ENCODE data around the gene DNAH14.
"Not testable (repeated sequence)": the region's sequence is repeated elsewhere in the genome, so short reads cannot be mapped to it uniquely, and the experiment has no call there.

The DNAH14 gene

DNA sequence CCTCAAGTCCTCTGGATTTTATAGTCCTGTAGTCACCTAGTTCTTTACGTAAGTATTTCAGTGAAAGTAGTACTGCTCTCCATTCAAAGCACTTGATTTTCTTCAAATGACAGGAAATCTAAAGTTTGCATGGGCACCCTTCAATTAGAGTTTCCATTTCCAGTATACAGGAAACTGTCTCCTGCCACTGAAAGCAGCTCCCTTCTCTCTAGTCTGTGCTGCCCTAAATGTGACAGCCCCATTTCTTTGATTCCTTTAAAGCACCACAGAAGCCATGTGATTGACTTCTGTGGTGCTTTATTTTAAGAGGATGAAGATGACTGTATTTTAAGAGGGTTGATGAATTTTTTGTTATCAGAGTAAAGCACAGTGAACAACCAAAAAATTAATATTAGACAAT lies 226.1 kb downstream of the DNAH14 start:
- no peak for DNase-seq (ENCODE audit: low read depth)

DNA sequence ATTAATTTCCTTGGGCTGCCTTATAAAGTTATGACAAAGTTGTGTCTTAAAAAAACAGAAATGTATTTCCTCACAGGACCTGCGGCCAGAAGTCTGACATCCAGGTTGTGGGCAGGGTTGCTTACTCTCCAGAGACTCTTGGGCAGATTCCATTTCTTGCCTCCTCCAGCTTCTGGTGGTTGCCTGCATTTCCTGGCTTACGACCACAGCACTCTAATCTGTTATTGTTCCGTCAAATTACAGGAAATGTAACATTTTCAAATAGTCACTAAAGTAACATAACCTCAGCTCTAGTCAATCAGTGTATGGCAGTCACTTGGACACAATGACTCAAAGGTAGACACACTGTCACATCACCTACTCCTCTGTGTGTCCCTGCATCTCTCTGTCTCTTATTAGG lies 226.8 kb downstream of the DNAH14 start:
- no peak for DNase-seq (ENCODE audit: low read depth)

DNA sequence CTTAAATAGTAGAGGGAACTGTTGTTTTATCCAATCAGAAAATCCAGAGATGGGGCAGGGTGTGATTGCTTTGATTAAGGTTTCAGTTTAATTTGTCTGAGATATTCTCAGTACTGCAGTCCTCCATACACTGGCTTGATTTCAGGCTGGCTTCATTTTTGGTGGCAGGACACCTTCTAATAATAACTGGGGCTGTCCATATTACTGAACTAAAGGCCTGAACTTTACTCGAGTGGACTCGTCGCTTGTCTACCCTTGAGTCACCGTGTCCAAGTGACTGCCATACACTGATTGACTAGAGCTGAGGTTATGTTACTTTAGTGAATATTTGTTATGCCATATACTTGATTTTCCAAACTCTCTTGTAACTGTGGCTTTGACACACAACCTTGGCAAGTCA lies 228.8 kb downstream of the DNAH14 start:
- no peak for DNase-seq (ENCODE audit: low read depth)

DNA sequence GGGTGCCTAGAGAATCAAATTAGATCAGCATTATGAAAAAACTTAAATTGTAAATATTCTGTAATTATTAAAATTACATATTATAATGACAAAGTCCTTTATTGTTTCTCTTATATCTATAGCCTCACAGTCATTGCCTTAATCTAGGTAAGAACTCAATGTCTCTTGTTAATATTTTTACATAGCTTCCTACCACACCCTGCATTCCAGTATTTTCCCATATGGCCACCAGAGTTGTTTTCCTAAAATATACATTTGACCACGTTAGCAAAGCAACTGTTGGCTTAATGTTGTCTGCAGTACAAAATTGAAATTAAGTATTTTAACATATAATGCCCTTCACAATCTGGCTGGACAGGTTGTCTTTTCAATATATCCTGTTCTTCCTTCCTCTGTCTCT lies 230.3 kb downstream of the DNAH14 start:
- DNase-seq (ENCODE audit: low read depth): no peak

DNA sequence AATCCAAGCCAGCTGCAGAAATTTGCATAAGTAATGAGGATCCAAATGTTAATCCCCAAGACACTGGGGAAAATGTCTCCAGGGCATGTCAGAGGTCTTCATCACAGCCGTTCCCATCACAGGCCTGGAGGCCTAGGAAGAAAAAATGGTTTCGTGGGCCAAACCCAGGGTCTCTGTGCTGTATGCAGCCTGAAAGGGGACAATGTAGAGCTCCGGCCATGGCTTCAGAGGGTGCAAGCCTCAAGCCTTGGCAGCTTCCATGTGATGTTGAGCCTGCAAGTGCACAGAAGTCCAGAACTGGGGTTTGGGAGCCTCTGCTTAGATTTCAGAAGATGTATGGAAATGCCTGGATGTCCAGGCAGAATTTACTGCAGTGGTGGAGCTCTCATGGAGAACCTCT lies 247.9 kb downstream of the DNAH14 start:
- not testable (repeated sequence) for DNase-seq (ENCODE audit: low read depth)

DNA sequence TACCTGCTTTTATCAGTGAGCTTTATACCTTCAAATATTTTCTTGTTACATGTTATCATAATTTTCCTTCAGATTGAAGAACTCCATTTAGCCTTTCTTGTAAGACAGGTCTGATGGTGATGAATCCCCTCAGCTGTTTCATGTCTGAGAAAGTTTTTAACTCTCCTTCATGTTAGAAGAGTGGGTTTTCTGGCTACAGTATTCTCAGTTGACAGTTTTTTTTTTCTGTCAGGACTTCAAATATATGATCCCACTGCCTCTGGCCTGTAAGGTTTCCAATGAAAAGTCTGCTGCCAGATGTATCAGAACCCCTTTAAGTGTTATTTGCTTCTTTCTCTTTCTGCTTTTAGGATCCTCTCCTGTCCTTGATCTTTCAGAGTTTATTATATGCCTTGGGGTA lies 250.2 kb downstream of the DNAH14 start:
- no peak for DNase-seq (ENCODE audit: low read depth)

DNA sequence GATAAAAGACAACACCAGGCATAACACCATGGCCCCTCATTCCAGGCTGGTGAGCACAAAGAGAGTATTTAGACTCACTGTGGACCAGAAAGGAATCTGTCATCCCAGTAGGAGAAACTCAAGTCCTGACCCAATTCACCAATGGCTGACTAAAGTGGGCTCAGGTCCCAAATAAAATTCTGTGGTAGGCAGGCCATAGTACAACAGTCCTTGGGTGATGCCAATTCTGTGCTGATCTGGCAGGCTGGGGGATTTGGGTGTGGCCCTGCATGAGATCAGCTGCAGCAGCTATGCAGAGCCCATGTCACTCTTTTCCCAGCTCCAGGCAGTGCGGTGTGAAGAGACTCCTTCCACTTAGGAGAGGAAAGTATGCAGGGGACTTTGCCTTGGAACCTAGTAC lies 253.2 kb downstream of the DNAH14 start:
- no peak for DNase-seq (ENCODE audit: low read depth)

DNA sequence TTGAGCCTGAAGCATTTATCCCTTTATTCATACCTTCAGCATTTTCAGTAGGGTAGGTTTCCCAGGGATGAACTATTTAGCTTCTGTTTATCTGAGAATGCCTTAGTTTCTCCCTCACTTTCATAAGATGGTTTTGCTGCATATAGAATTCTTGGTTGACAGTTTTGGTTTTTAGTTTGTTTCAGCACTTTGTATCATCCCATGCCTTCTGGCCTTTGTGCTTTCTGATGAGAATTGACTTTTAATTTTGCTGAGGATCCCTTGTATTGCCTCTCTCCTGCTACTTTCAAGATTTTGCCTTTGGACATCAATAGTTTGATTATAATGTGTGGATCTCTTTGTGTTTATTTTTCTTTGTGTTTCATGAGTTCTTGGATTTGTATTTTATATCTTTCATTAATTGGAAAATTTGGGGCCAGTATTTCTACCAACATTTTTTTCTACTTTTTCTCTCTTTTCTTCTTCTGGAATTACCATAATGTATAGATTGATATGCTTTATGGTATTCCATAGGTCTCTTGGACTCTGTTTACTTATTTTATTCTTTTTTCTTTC lies 261.8 kb downstream of the DNAH14 start:
- no peak for DNase-seq (ENCODE audit: low read depth)

DNA sequence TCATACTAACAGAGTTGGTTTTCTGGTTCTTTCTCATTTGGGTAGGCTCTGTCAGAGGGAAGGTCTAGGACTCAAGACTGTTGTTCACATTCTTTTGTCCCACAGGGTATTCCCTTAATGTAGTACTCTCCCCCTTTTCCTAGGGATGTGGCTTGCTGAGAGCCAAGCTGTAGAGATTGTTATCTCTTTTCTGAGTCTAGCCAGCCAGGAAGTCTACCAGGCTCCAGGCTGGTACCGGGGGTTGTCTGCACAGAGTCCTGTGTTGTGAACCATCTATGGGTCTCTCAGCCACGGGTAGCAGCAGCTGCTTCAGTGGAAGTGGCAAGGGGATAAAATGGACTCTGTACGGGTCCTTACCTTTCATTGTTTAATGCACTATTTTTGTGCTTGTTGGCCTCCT lies 272.0 kb downstream of the DNAH14 start:
- DNase-seq (ENCODE audit: low read depth): no peak

DNA sequence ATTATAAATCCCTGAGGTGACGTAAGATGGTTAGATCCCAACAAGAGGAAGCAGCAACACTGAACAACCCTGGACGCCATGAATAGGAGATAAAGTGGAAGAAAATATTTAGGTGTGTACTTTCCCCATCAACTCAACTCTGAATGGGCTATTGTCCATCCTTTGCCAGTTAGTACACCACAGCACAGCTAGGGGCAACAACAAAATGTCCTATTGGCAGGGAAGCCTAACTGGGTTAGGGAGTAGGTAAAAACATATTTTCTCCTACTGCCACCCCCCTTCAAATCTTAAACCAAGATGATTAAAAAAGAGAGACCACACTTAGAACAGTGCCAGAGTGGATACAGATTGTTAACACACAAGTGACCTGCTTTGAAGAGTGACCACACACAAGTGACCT lies 278.3 kb downstream of the DNAH14 start:
- DNase-seq (ENCODE audit: low read depth): no peak

DNA sequence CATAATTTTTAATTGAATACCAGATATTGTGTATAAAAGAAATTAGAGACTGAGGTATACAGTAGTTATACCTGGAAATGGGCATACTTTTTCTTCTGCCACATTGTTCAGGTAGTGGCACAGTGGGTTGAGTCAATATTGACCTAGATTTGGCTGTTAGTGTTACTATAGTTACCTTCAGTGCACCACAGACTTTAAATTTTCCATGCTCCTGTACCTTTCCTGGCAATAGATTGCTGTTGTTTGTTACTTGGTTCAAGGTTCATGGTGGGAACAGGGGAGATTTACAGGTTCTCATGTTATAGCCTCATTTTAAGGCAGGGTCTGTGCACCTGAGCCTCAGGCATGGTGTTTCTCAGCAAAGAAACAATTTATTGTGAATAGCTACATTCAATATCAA lies 279.7 kb downstream of the DNAH14 start:
- no peak for DNase-seq (ENCODE audit: low read depth)

DNA sequence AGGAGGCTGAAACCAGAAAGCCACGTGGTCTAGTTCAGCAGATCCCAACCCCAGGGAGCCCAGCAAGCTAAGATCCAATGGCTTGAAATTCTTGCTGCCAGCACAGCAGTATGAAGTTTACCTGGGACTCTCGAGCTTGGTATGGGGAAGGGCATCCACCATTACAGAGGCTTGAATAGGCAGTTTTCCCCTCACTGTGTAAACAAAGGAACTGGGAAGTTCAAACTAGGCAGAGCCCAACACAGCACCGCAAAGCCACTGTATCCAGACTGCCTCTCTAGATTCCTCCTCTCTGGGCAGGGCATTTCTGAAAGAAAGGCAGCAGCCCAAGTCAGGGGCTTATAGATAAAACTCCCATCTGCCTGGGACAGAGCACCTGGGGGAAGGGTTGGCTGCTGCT lies 280.7 kb downstream of the DNAH14 start:
- not testable (repeated sequence) for DNase-seq (ENCODE audit: low read depth)

DNA sequence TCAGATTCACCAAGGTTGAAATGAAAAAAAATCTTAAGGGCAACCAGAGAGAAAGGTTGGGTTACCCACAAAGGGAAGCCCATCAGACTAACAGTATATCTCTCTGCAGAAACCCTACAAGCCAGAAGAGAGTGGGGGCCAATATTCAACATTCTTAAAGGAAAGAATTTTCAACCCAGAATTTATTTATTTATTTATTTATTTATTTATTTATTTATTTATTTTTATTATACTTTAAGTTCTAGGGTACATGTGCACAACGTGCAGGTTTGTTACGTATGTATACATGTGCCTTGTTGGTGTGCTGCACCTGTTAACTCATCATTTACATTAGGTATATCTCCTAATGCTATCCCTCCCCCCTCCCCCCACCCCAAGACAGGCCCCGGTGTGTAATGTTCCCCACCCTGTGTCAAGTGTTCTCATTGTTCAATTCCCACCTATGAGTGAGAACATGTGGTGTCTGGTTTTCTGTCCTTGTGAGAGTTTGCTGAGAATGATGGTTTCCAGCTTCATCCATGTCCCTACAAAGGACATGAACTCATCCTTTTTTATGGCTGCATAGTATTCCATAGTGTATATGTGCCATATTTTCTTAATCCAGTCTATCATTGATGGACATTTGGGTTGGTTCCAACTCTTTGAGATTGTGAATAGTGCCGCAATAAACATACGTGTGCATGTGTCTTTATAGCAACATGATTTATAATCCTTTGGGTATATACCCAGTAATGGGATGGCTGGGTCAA lies 282.4 kb downstream of the DNAH14 start:
- DNase-seq (ENCODE audit: low read depth): not testable (repeated sequence)

DNA sequence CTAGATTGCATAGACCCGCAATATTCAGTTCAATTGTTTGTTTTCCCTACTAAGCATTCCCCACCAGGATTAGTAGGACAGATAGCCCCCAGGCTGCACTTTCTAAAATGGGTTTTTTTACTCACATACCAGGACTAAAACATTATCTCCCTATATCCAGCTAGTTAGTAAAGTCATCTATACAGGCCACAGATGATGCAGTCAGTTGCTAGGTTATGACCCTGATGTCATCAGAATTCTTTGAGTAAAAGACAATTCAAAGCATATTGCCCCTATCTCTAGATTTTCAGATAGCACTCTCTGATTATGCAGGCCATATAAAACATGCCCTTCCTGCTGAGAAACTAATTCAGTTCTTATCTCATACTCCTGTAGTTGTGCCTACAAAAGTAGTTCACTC lies 294.8 kb downstream of the DNAH14 start:
- DNase-seq (ENCODE audit: low read depth): no peak

DNA sequence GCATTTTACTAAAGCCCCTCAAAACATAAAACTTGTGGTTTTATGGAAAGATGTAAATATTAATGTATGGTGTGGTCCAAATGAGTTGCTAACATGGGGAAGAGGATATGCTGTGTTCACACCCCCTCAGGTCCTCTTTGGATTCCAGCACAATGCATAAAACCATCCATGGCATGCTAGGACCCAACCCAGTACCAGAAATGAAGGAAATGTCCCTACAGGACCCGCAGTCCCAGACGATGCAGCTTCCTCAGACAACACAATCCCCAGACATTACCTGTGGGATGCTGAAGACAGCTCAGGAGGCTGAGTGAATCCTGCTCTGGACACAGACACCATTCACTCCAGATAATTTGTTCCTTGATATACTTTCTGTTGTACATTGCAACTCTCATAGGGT lies 296.2 kb downstream of the DNAH14 start:
- DNase-seq (ENCODE audit: low read depth): no peak

DNA sequence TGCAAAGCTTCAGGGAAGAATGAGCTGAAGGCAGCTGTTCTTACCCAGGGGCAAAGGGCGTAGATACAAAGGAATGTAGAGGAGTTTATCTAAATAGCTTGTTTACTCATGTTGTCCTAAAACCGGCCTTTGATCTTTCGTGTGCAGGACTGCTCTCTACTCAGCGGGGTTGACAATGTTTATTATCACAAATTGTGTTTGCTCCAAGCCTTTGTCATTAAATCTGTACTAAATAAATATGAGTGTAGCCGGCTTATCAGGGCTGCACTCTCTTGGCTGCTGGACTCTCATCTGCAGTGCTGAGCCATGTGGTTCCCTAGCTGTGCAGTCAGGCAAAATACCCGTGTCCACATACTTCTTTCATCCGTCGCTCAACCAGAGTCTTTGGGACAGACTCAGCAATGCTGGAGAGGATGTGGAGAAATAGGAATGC lies 299.4 kb downstream of the DNAH14 start:
- DNase-seq (ENCODE audit: low read depth): no peak

DNA sequence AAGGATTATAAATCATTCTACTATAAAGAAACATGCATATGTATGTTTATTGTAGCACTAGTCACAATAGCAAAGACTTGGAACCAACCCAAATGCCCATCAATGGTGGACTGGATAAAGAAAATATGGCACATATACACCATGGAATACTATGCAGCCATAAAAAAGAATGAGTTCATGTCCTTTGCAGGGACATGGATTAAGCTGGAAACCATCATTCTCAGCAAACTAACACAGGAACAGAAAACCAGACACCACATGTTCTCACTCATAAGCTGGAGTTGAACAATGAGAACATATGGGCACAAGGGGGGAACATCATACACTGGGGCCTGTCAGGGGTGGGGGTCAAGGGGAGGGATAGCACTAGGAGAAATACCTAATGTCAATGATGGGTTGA lies 300.0 kb downstream of the DNAH14 start:
- DNase-seq (ENCODE audit: low read depth): not testable (repeated sequence)

DNA sequence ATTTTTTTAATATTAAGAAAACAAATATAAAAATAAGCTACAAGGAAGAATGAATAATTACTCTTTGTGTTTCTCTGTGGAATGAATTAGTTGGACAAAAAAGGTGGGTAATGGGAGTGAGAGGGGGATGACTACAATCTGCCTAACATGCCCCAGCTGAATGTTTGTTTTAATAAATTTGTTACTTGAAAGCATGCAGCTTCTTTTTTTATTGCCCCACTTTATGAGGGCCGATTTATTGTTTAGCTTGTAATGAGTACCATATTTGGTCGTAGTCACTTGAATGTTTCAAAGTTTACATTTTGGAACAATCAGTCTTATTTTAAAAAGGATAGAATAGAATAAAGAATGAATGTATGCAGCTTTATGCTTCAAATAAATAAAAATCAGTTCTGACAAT lies 301.0 kb downstream of the DNAH14 start:
- no peak for DNase-seq (ENCODE audit: low read depth)

DNA sequence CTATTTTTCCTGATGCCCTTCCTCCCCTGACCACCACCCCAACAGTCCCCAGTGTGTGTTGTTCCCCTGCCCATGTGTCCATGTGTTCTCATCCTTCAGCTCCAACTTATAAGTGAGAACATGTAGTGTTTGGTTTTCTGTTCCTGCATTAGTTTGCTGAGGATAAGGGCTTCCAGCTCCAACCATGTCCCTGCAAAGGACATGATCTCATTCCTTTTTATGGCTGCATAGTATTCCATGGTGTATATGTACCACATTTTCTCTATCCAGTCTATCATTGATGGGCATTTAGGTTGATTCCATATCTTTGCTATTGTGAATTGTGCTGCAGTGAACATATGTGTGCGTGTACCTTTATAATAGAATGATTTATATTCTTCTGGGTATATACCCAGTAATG lies 303.5 kb downstream of the DNAH14 start:
- not testable (repeated sequence) for DNase-seq (ENCODE audit: low read depth)

DNA sequence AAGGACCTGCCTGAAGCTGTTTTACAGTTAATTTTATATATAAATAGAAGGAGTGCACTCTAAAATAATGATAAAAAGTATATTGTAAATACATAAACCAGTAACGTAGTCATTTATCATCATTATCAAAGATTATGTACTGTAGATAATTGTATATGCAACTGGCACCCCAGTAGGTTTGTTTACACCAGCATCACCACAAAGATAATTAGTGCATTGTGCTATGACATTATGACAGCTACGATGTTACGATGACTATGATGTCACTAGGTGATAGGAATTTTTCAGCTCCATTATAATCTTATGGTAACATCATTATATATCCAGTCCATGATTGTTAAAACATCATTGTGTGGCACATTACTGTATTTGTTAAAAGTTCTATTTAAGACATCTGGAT lies 313.1 kb downstream of the DNAH14 start:
- DNase-seq (ENCODE audit: low read depth): no peak

DNA sequence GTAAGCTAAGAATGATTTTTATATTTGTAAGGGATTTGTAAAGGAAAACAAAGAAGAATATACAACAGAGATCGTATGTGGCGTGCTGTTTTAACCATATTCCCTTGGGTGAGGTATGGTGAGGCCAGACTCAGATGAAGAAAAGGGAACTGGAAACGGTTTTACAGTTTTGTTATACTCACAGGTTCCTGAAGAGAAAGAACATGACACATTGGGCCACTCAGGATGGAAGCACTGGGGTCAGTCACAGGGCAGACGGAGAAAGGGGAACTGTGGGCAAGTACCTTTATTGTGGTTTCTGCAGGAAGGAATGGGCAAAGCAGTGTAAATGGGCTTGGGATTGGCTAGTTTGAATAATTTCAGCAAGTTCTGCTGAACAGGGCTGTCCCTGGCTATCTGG lies 321.0 kb downstream of the DNAH14 start:
- DNase-seq (ENCODE audit: low read depth): no peak

DNA sequence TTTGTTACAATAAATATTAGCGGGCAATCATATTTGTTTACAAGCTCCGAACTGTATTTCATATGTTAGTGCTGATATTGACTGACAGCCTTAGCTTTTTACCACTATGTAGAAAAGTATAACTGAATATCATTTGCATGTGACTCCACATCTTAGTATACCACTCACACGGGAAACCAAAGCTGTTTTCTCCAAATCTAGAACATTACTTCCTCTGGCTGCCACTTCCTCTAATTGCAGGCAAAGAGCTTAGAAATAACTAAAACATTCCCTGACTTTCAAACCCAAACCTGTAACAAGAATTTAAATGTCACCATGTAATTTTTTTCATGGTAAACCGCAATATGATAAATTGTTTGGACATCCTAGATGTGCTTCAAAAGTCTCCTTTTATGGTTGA lies 323.7 kb downstream of the DNAH14 start:
- no peak for DNase-seq (ENCODE audit: low read depth)

DNA sequence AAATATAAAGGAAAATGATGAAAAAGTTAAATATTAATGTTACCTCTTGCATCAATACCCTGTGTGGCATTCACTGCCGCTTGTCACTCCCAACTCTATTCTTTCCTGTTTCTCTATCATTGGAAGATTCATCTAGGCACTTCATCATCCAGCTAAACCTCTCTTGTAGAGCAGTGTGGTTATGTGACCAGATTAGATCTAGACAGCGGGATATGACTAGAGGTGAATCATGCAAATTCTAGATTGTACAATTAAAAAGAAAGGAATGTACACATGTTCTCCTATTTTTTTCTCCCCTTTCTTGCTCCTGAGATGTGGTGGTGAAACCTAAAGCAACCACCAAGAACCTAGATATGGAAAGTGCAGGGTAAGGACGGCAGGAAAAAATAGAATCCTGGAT lies 324.3 kb downstream of the DNAH14 start:
- no peak for DNase-seq (ENCODE audit: low read depth)

DNA sequence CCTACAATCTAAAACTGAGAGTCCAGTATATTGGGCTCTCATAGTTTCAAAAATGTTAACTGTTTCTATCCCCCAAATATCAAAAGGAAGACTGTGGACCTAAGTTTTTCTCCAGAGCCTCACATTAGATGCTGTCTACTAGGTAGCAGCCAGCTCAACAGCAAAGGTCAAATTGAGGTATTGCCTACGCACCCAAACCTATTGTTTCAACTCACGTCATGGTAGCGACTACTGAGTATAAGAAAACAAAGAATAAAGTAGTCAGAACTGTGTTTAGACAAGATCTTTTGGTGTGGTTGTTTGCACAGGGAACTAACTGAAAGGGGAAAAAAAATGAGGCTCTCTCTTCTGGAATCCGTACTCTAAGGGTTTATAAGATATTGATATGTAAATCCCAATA lies 325.2 kb downstream of the DNAH14 start:
- no peak for DNase-seq (ENCODE audit: low read depth)

Measured in activated gamma-delta T cell treated with anti-CD3 and anti-CD28 coated beads, Interleukin-2, amount 50 U/mL, for 16 hours (primary cell).